CD4-positive, alpha-beta T cell treated with Interleukin-6 for 4 hours (primary cell): Measurements from ENCODE around the gene SDR42E2.
"Not testable (repeated sequence)": the region's sequence is repeated elsewhere in the genome, so short reads cannot be mapped to it uniquely, and the experiment has no call there.

Experiments used
- DNase-seq: peaks from one replicate; pipeline ENCODE4 v3.0.0-alpha.2; 2020; ENCODE audit warnings: mixed read lengths

SDR42E2 gene

GRCh38 chr16:22216191-22216831 lies 54.0 kb downstream of the SDR42E2 start:
- DNase-seq, result no peak

GRCh38 chr16:22216832-22217225 lies 54.5 kb downstream of the SDR42E2 start:
- not testable (repeated sequence) for DNase-seq

DNA sequence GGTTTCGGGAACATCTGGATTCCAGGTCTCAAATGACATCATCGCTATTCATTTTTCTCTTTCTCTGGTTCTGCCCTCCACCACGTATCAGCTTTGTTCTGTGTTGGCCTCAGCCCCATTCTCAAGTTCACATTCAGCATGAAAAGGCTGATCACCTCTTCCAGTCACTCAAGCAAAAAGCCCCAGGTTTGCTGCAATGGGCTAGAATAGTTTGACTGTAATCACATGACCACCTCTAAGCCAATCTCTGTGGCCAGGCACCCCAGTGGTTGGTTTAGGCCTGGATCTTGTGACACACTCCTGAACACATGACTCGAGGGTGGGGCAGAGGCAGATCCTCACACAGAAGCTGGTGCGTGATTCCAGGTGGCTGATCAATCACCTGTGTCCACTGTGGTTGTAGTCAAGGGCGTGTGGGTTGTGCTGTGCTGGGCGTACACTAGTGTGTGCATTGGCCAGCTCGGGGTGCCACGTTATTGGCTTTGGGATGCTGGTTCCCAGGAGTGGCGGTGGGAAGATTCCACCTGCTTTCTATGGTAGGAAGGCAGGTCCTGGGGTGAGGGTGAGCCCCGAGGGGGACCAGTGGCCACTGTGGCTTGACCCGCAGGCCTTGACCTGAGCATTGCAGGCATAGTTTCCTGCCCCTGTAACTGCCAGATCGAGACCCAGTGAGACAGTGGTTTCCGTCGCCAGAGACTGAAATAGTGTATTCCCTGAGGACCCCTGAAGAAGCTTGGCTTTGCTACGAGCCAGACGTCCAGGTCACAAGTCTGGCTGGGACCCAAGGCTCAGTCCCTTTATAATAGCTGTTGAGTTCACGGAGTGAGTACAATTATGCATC lies 55.8 kb downstream of the SDR42E2 start:
- DNase-seq, result no peak

DNA sequence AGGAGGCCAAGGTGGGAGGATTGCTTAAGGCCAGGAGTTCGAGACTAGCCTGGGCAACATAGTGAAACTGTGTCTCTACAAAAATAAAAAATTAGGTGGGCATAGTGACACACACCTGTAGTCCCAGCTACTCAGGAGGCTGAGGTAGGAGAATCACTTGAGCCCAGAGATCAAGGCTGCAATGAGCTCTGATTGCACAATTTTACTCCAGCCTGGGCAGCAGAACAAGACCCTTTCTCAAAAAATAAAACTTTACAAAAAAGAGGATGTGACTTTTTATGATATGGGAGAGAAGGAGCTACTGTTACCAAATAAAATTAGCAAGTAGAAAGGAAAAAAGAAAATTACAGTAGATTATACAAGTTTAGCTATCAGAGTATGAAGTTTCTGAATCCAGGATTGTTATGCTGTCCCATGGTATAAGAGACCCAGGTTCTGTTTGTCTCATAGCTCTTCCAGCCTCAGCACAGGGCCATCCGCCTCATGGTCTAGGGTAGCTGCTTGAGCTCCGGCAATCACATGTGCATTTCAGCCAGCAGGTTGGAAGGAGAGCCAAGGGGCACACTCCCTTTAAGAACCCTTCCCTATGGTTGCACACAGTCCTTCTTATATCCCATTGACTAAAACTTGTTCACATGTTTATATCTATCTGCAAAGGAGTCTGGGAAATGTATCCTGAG lies 57.2 kb downstream of the SDR42E2 start:
- DNase-seq, result no peak

- no peak for DNase-seq
Observed at GRCh38 chr16:22220069-22220440, 57.7 kb downstream of the SDR42E2 start.

GRCh38 chr16:22220714-22221113 lies 58.4 kb downstream of the SDR42E2 start:
- no peak for DNase-seq

- DNase-seq, result no peak
Observed at GRCh38 chr16:22222006-22222405, 59.7 kb downstream of the SDR42E2 start.

GRCh38 chr16:22222998-22223397 lies 60.7 kb downstream of the SDR42E2 start:
- DNase-seq, result no peak

- DNase-seq, result no peak
Observed at GRCh38 chr16:22225060-22225459, 62.8 kb downstream of the SDR42E2 start.

- no peak for DNase-seq
Observed at GRCh38 chr16:22229889-22230288, 67.6 kb downstream of the SDR42E2 start.

GRCh38 chr16:22232277-22233036 lies 70.2 kb downstream of the SDR42E2 start:
- no peak for DNase-seq

DNA sequence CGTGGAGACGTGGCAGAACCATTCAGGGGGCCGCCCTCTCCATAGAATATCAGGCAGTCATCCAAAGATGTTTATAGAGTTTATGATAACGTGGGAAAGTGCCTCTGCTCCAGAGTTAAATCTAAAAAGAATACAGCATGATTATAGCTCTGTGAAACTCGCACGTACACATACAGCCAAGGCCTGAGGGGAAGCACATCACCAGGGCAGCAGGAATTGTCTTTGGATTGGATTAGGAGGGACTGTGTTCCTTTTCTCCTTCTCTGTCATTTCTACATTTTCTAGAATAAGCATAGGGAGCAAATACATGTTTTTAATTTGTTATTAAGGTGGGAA lies 70.7 kb downstream of the SDR42E2 start:
- DNase-seq, result no peak

DNA sequence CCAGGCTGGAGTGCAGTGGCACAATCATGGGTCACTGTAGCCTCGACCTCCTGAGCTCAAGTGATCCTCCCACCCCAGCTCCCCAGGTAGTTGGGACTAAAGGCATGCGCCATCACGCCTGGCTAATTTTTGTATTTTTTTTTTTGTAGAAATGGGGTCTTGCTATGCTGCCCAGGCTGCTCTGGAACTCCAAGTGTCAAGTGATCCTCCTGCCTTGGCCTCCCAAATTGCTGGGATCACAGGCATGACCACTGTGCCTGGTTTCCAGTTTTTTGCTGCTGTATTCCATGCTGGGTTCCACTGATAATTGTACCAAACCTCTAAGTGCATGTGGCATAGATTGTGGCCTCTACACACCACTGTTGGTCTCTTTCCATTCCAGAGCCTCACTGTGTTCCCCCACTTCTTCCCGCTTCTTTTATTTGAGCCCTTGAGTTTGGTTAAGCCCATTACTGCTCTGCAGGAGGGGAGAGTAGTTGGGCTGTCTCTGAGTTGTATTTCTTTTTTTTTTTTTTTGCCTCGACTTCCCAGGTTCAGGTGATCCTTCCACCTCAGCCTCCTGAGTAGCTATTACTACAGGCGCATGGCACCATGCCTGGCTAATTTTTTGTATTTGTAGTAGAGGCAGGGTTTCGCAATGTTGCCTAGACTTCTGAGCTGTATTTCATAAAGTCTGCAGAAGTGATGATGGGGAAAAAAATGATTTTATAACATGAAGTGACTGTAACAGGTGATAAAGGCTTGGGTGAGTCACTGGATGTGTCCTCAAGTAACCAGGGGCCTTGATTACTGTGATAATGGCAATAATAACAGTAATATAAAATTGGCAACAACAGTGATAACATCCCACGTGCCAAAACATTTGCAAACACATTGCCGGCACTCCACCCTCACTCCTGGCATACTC lies 73.8 kb downstream of the SDR42E2 start:
- DNase-seq, result no peak

- DNase-seq, result no peak
Observed at GRCh38 chr16:22239131-22239805, 77.0 kb downstream of the SDR42E2 start.

DNA sequence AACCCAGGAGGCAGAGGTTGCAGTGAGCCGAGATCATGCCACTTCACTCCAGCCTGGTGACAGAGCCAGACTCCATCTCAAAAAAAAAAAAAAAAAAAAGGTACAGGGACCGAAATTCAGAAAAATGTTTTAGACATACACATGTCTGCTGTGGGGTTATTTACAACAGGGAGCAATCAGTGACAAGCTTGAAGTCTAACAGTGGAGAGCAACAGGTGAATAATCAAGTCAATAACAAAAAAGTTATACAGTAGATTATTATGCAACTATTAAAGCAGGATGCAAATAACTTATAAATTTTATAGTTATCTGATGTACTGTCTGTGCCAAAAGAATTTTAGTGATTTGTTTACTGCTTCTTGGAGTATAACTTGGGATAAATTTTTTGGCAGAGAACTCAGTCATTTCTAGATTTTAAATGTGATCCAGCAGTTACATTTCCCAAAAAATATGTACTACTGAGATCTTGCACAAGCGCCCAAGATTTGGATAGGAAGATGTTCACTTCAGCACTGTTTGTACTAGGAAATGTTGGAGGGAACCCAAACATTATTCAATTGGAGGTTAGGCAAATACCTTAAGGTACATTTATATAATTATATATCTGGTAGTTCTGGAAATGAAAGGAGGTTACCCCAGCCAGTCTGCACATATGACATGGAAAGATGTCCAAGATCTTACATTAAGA lies 77.9 kb downstream of the SDR42E2 start:
- no peak for DNase-seq
